ENCODE results near the gene TFIP11.

TFIP11 gene

GRCh38 chr22:26512149-26512793 is at the start of gene TFIP11:
TFIP11 (minus strand) TSS chr22:26512473; CDS start chr22:26510272, 2,201 bp downstream.
- DNase-seq (ENCODE audit: low read depth), result peak; percentile 61
- no peak for TF ChIP-seq CTCF (IDR thresholded peaks at IDR 0.05; ENCODE audit: low read depth, low read length, missing control alignments)
- H3K4me3 ChIP-seq (ENCODE audit: low read depth, low read length), result peak within 1 kb of the TSS; percentile 94

GRCh38 chr22:26561756-26562417 is 49.6 kb upstream of the TFIP11 start:
- no peak for TF ChIP-seq CTCF (IDR thresholded peaks at IDR 0.05; ENCODE audit: low read depth, low read length, missing control alignments)
- DNase-seq (ENCODE audit: low read depth), result no peak
- H3K4me3 ChIP-seq (ENCODE audit: low read depth, low read length), result no peak overlapping the region

GRCh38 chr22:26559961-26560575 is 47.8 kb upstream of the TFIP11 start:
- no peak for DNase-seq (ENCODE audit: low read depth)
- no peak for TF ChIP-seq CTCF (IDR thresholded peaks at IDR 0.05; ENCODE audit: low read depth, low read length, missing control alignments)
- no peak overlapping the region for H3K4me3 ChIP-seq (ENCODE audit: low read depth, low read length)

GRCh38 chr22:26558248-26558895 is 46.1 kb upstream of the TFIP11 start:
- H3K4me3 ChIP-seq (ENCODE audit: low read depth, low read length), result no peak overlapping the region
- DNase-seq (ENCODE audit: low read depth), result no peak
- TF ChIP-seq CTCF (IDR thresholded peaks at IDR 0.05; ENCODE audit: low read depth, low read length, missing control alignments), result no peak

- DNase-seq (ENCODE audit: low read depth), result no peak
- no peak overlapping the region for H3K4me3 ChIP-seq (ENCODE audit: low read depth, low read length)
- no peak for TF ChIP-seq CTCF (IDR thresholded peaks at IDR 0.05; ENCODE audit: low read depth, low read length, missing control alignments)
These were observed 44.6 kb upstream of the TFIP11 start for GRCh38 chr22:26556904-26557303.

- DNase-seq (ENCODE audit: low read depth), result no peak
- H3K4me3 ChIP-seq (ENCODE audit: low read depth, low read length), result no peak overlapping the region
These were observed 43.2 kb upstream of the TFIP11 start for GRCh38 chr22:26555478-26555877.

More at GRCh38 chr22:26555478-26555877, 43.2 kb upstream of the TFIP11 start:
- no peak for TF ChIP-seq CTCF (IDR thresholded peaks at IDR 0.05; ENCODE audit: low read depth, low read length, missing control alignments)

Measured in GM12864 (cell line).